Small intestine (tissue), 7 donors: ENCODE measurements around the gene CDH6. TPM values are rescaled to one million over a fixed set of nuclear protein-coding genes. Genes with fewer than 3 reads are reported as not detected.

Experiments used
- DNase-seq, 2 donors: peaks; one replicate each; pipeline versions ENCODE4 v3.0.0 to v3.0.0-alpha.2; 2013
- FAIRE-seq: peaks from 2 replicates; lab custom pipeline; 2012; peaks lifted over from hg19 to GRCh38; lab: Jason Lieb, UNC
- H3K27ac ChIP-seq, 3 donors: one replicate each; pipeline ENCODE4 v1.5.1; 2013; ENCODE audit warnings: low read length in 2 of 3, mild to moderate bottlenecking in 2 of 3, control low read depth in 1 of 3, inconsistent platforms in 1 of 3, low read depth in 1 of 3, moderate library complexity in 1 of 3
- H3K27me3 ChIP-seq, 3 donors: one replicate each; pipeline ENCODE4 v1.6.1; 2013; ENCODE audit warnings: low read length in 3 of 3, inconsistent platforms in 1 of 3; ENCODE audit not compliant: control insufficient read depth in 3 of 3, insufficient read depth in 3 of 3
- H3K36me3 ChIP-seq, 3 donors: one replicate each; pipeline ENCODE4 v1.6.1; 2013; ENCODE audit warnings: low read length in 3 of 3, inconsistent platforms in 1 of 3, low read depth in 1 of 3, mild to moderate bottlenecking in 1 of 3, moderate library complexity in 1 of 3; ENCODE audit not compliant: control insufficient read depth in 3 of 3, insufficient read depth in 2 of 3
- H3K4me1 ChIP-seq, 3 donors: one replicate each; pipeline ENCODE4 v1.6.1; 2013; ENCODE audit warnings: low read length in 2 of 3, inconsistent platforms in 1 of 3, low read depth in 1 of 3, mild to moderate bottlenecking in 1 of 3, moderate library complexity in 1 of 3; ENCODE audit not compliant: control insufficient read depth in 3 of 3, insufficient read depth in 2 of 3
- H3K4me3 ChIP-seq, 3 donors: one replicate each; pipeline ENCODE4 v1.5.1; 2013; ENCODE audit warnings: low read length in 3 of 3, control low read depth in 1 of 3, inconsistent platforms in 1 of 3, low read depth in 1 of 3, mild to moderate bottlenecking in 1 of 3, moderate library complexity in 1 of 3
- H3K9me3 ChIP-seq, 2 donors: one replicate each; pipeline ENCODE4 v1.6.1; 2013; ENCODE audit warnings: low read depth in 1 of 2, low read length in 1 of 2; ENCODE audit not compliant: control insufficient read depth in 2 of 2, insufficient read depth in 1 of 2
- WGBS, 3 donors: extraction: QIAGEN DNeasy Blood & Tissue Kit; methylation state at CpG; one replicate each; pipeline ENCODE4 v1.1.7; 2013; 5-methylcytosine and 5-hydroxymethylcytosine counted together
- polyA plus RNA-seq, 4 donors: library from polyadenylated mRNA; stranded (reverse) in 3 of 4; unstranded in 1 of 4; fragments of 200-250 nt in 3 of 4; fragments of 120-200 nt in 1 of 4; gene quantifications; one replicate each; pipeline versions ENCODE4 v1.2.1 to v1.2.3, GENCODE V29; 2013
- donor health status: healthy with polysubstance abuse.
- donor health status: control.
- donor health status: control.
- donor health status: Bipolar disorder and iron deficiency.
- donor health status: healthy.

Gene CDH6
- polyA plus RNA-seq, 4 donors: 0.22 to 10.6 (median 1.5) TPM

GRCh38 chr5:31237174-31237573 is 43.7 kb downstream of the CDH6 start:
- H3K4me3 ChIP-seq: no peak overlapping the region
- peaks cover 0 to 13% (median 2%) of the 10 kb centered on the region in 3 donors for H3K4me1 ChIP-seq
- 13 to 47% (median 19%) methylated on average over 5 of the region's 5 CpGs for WGBS, 3 donors
- no peak overlapping the region for H3K27ac ChIP-seq
- H3K9me3 ChIP-seq: no peaks in the 10 kb centered on the region
- H3K36me3 ChIP-seq: no peaks in the 10 kb centered on the region
- H3K27me3 ChIP-seq: no peaks in the 10 kb centered on the region
- FAIRE-seq: no peak
- peak; percentile 69 to 92 for DNase-seq

GRCh38 chr5:31238497-31238896 is 45.0 kb downstream of the CDH6 start:
- 59 to 74% (median 67%) methylated on average over 2 of the region's 2 CpGs for WGBS, 3 donors

GRCh38 chr5:31244921-31245320 is 51.4 kb downstream of the CDH6 start:
- no peak for FAIRE-seq
- H3K36me3 ChIP-seq: no peaks in the 10 kb centered on the region
- H3K4me1 ChIP-seq: peaks cover 0 to 7% (median 0%) of the 10 kb centered on the region in 3 donors
- no peaks in the 10 kb centered on the region for H3K9me3 ChIP-seq
- H3K4me3 ChIP-seq: no peak overlapping the region
- H3K27ac ChIP-seq: no peak overlapping the region
- 83 to 95% (median 94%) methylated on average over 1 of the region's 1 CpG for WGBS, 3 donors
- no peak for DNase-seq
- H3K27me3 ChIP-seq: no peaks in the 10 kb centered on the region

More at GRCh38 chr5:31238497-31238896, 45.0 kb downstream of the CDH6 start:
- Histone ChIP-seq H3K27ac (no peak overlapping the region), H3K4me3 (no peak overlapping the region), H3K36me3 (no peaks in the 10 kb centered on the region), H3K9me3 (no peaks in the 10 kb centered on the region), H3K27me3 (no peaks in the 10 kb centered on the region), H3K4me1 (peaks cover 0 to 13% (median 2%) of the 10 kb centered on the region in 3 donors)
- FAIRE-seq: no peak
- no peak for DNase-seq

- H3K36me3 ChIP-seq: no peaks in the 10 kb centered on the region
- no peaks in the 10 kb centered on the region for H3K27me3 ChIP-seq
- H3K27ac ChIP-seq: no peak overlapping the region
- H3K9me3 ChIP-seq: no peaks in the 10 kb centered on the region
- DNase-seq (no peak), FAIRE-seq (no peak)
- no peak overlapping the region for H3K4me3 ChIP-seq
- H3K4me1 ChIP-seq: no peaks in the 10 kb centered on the region
Observed at GRCh38 chr5:31247381-31247780, 53.9 kb downstream of the CDH6 start.

GRCh38 chr5:31250201-31250600 is 56.7 kb downstream of the CDH6 start:
- DNase-seq (no peak), FAIRE-seq (no peak)
- Histone ChIP-seq H3K4me3 (no peak overlapping the region), H3K36me3 (no peaks in the 10 kb centered on the region), H3K9me3 (peaks cover 0 to 5% of the 10 kb centered on the region in 2 donors), H3K4me1 (no peaks in the 10 kb centered on the region), H3K27ac (no peak overlapping the region), H3K27me3 (no peaks in the 10 kb centered on the region)
- 82 to 92% (median 84%) methylated on average over 3 of the region's 3 CpGs for WGBS, 3 donors

- Histone ChIP-seq H3K4me1 (no peaks in the 10 kb centered on the region), H3K9me3 (peaks cover 0 to 5% of the 10 kb centered on the region in 2 donors), H3K36me3 (no peaks in the 10 kb centered on the region), H3K27me3 (no peaks in the 10 kb centered on the region), H3K4me3 (no peak overlapping the region), H3K27ac (no peak overlapping the region)
- DNase-seq: no peak
- WGBS, 3 donors: 83 to 94% (median 88%) methylated on average over 4 of the region's 4 CpGs
- no peak for FAIRE-seq
Observed at GRCh38 chr5:31251032-31251431, 57.5 kb downstream of the CDH6 start.

- WGBS, 3 donors: 86 to 94% (median 89%) methylated on average over 10 of the region's 10 CpGs
- no peaks in the 10 kb centered on the region for H3K36me3 ChIP-seq
- H3K27me3 ChIP-seq: no peaks in the 10 kb centered on the region
- H3K9me3 ChIP-seq: peaks cover 0 to 5% of the 10 kb centered on the region in 2 donors
- FAIRE-seq (no peak), DNase-seq (no peak)
- H3K27ac ChIP-seq: no peak overlapping the region
- no peaks in the 10 kb centered on the region for H3K4me1 ChIP-seq
- no peak overlapping the region for H3K4me3 ChIP-seq
Observed at GRCh38 chr5:31255041-31255440, 61.6 kb downstream of the CDH6 start.

GRCh38 chr5:31268256-31268655 is 74.8 kb downstream of the CDH6 start:
- Histone ChIP-seq H3K36me3 (no peaks in the 10 kb centered on the region), H3K9me3 (no peaks in the 10 kb centered on the region), H3K27ac (no peak overlapping the region), H3K4me3 (no peak overlapping the region), H3K4me1 (peaks cover 0 to 2% (median 0%) of the 10 kb centered on the region in 3 donors), H3K27me3 (peaks cover 0 to 1% (median 0%) of the 10 kb centered on the region in 3 donors)
- no peak for DNase-seq
- no peak for FAIRE-seq
- WGBS, 3 donors: 26 to 62% (median 27%) methylated on average over 2 of the region's 2 CpGs

GRCh38 chr5:31268686-31269085 is 75.2 kb downstream of the CDH6 start:
- peak; percentile 27 to 51 for DNase-seq

More at GRCh38 chr5:31268686-31269085, 75.2 kb downstream of the CDH6 start:
- peak overlapping the region in 2 of 3 donors; percentile 32 to 47 for H3K27ac ChIP-seq
- H3K4me3 ChIP-seq: no peak overlapping the region
- H3K9me3 ChIP-seq: no peaks in the 10 kb centered on the region
- peaks cover 0 to 2% (median 0%) of the 10 kb centered on the region in 3 donors for H3K4me1 ChIP-seq
- peaks cover 0 to 1% (median 0%) of the 10 kb centered on the region in 3 donors for H3K27me3 ChIP-seq
- H3K36me3 ChIP-seq: no peaks in the 10 kb centered on the region
- no peak for FAIRE-seq
- WGBS, 3 donors: 11 to 24% (median 13%) methylated on average over 4 of the region's 4 CpGs
